Activated CD4-positive, alpha-beta T cell treated with anti-CD3 and anti-CD28 coated beads, Interleukin-2, amount 50 U/mL, for 16 hours (primary cell): ENCODE data around the gene HNMT.
A peak's percentile ranks its signal among the peaks of the same experiment; 100 is the strongest.
"Not testable (repeated sequence)": the region's sequence is repeated elsewhere in the genome, so short reads cannot be mapped to it uniquely, and the experiment has no call there.

Experiments used
- DNase-seq: peaks from one replicate; pipeline ENCODE4 v3.0.0-alpha.2; 2020

Gene HNMT

GRCh38 chr2:137947032-137947727, 17.1 kb upstream of the HNMT start:
- DNase-seq: no peak

DNA sequence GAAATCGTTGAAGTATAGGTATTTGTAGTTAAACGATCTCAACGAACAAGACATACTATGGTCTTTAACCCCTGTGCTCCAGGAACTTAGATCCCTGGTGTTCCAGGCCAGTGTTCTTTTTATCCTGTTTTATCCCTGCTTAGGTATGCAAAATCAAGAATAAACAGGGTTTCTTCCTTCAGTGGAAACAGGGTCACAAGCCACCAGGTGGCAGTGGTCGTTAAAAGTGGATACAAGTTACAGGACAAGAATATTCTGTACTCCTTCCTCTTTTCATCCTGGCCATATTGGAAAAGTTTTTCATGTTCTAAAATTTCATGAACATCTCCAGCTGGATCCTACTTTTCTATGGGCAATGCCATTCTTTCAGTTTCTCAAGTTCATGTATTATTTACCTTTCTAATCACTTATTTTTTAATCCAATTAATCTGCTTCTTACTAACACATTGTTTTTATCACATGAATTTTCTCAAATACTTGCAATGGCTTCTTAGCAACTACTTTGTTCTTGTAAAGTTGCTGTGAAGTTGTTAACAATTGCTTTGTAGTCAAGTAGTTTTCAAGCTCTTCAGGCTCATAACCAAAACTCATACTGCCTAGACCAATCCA, 16.4 kb upstream of the HNMT start:
- peak; percentile 7 for DNase-seq

- no peak for DNase-seq
Measured at GRCh38 chr2:137948894-137949293, 15.4 kb upstream of the HNMT start.

DNA sequence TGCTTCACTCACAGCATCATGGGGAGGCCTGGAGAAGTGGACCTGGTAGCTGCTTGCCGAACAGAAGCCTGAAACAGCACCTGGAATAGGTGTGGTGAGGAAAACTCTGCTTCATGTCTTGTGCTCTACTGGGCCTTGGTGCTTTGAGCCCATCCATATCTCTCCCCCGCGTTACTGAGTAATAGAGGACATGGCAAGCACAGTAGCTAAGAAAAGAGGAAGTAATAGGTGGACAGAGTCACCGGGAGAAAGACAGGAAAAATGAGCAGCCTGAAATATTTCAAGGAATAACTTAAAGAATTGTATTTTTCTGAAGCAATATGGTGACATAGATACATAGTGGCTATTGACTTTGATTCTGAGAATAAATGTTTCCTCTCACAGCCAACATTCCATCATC, 14.0 kb upstream of the HNMT start:
- DNase-seq: no peak

GRCh38 chr2:137951586-137951985, 12.7 kb upstream of the HNMT start:
- DNase-seq: no peak

- DNase-seq: no peak
Measured at GRCh38 chr2:137952586-137953129, 11.6 kb upstream of the HNMT start.

DNA sequence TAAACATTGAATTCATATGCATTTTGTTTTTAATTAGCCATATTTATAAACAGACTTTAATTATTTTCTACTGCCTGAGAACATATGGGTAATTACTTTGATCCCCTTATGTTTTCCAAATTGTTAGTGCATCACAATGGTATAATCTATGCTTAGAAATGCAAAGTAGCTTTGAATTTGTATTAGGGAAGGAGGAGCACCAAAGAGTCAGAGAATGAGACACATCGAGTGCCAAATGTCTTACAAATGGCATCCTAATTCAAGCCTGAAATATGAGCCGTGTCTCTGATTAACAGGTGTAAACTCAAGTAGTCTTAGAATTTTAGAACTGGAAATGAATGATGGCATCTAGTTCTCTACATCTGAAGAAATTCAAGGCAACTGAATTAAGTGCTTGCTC, 8.7 kb upstream of the HNMT start:
- DNase-seq: no peak

GRCh38 chr2:137957033-137957432, 7.2 kb upstream of the HNMT start:
- DNase-seq: no peak

- no peak for DNase-seq
Measured at GRCh38 chr2:137959166-137959565, 5.1 kb upstream of the HNMT start.

DNA sequence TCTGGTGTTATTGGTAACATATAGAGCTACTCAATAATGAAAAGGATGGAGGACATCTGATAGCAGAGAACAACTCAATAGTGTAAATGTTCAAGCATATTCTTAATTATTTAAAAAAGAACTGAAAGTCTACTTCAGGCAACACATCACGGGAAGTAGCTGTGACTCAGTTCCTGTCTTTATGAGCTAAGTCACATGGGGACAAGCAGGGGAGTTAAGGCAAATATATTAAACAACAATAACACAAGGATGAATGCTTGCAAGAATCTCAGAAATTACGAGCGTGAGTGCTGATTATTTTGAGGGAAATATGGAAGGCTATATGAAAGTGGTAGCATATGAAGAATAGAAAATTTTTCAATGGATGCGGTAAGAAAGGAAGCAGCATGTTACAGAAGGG, 4.0 kb upstream of the HNMT start:
- no peak for DNase-seq

DNA sequence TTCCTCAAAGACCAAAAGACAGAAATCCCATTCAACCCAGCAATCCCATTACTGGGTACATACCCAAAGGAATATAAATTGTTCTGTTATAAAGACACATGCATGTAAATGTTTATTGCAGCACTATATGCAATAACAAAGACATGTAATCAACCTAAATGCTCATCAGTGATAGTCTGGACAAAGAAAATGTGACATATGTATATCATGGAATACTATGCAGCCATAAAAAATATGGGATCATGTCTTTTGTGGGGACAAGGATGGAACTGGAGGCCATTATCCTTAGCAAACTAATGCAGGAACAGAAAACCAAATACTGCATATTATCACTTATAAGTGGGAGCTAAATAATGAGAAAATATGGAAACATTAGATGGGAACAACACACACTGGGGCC, 2.7 kb upstream of the HNMT start:
- no peak for DNase-seq

DNA sequence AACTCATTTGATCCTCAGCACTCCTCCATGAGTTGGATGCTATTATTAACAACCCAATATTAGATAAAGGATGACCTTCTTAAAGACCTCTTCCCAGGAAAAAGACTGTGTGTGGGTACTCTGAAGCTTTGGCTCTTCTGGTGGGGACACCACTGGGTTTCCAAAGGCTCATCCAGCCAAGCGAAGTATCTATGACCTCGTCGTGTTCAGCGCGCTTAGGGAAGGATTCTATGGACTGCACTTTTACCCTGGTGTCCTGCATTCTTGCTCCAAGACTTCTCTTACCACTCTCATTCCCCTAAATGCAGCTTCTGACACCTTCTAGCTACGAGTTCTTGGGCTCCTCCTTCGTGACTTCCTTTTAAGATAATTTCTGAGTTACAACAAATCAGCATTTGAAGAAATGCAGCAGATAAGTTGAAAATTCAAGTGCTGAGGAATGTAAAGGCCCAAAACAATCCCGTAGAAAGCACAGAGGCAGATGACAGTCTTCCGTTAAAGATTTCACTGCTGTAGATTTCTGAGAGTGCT, 673 bp upstream of the HNMT start:
- DNase-seq: no peak

DNA sequence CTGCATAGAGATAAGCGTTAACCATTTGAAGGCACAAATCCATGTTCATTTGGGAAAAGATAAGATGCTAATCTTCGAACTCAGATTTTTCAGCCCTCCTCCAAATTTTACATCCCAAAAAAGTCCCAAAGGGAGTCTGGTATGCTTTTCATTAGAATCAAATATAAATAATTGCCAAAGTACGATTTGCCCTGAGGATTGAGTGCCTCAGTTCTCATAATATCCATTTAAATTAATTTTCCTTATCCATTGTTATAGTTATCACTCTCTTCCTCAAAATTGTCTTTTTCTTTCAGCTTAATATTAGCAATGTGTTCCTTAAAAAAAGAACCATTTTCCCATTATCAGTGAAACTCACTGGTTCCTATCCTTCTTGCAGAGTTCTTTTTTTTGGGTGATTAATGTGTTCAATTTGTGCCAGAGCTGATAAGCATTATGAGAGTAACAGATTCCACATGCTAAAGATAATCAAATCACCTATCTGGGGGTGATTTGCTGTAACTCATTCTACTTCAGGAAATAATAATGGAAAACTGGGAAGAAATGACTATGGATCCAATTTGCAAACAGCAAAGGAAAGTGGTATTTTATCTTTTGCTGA, 686 bp downstream of the HNMT start:
- no peak for DNase-seq

DNA sequence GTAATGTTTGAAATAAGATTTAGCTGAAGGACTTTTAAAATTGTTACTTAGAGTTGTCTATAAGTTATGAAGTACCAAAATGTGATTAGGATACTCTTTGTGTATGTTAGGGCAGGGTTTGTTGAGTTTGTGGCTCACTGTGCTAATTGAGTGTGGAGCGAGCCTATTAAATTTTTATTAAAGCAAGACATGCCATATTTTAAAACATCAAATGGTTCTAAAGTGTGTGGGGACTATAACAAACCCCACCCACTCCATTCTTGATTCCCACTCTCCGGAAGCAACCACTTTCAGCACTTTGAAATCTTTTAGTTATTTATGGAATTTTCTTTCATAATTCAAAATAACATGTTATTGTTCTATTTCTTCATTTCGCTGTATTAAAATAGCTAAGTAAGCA, 1.8 kb downstream of the HNMT start:
- no peak for DNase-seq

GRCh38 chr2:137967042-137967441, 2.8 kb downstream of the HNMT start:
- DNase-seq: no peak

GRCh38 chr2:137968477-137969417, 4.5 kb downstream of the HNMT start:
- DNase-seq: no peak

- no peak for DNase-seq
Measured at GRCh38 chr2:137969418-137969765, 5.1 kb downstream of the HNMT start.

- no peak for DNase-seq
Measured at GRCh38 chr2:137969876-137970275, 5.6 kb downstream of the HNMT start.

GRCh38 chr2:137971259-137971658, 7.0 kb downstream of the HNMT start:
- DNase-seq: not testable (repeated sequence)

GRCh38 chr2:137973280-137973679, 9.0 kb downstream of the HNMT start:
- no peak for DNase-seq

DNA sequence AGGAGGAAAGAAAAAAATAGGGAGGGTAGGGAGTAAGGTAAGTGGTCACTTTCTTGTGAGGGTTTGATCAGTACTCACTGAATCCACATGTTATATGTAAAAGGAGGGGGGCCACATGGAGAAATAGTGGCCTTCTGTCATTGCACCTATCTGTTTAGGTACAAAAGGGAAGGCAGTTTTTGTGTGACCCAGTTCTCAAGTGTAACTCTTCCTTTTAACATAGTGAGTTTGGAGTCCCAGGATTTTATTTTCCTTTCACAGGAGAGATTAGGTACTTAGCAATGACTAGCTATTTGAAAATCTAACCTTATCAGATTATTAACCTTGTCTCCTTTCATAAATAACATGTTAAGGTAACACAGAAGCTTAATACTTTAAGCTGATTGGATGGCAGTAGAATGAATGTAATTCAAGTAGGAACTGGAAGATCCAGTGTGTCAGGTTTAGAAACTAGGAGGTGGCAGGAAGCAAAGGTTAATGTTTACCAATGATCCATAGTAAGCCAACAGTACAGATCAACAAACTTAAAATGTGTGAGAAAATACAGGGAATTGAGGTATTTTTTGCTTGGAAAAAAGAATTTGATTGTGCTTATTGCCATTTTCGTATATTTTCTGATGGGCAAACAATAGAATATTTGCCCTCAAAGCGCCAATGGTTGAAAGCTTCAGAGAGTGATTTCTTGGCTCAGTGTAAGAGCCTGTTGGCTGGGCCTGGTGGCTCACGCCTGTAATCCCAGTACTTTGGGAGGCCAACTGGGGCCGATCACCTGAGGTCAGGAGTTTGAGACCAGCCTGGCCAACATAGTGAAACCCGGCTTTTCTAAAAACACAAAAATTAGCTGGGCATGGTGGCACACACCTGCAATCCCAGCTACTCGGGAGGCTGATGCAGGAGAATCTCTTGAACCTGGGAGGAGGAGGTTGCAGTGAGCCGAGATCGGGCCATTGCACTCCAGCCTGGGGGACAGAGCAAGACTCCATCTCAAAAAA, 11.3 kb downstream of the HNMT start:
- no peak for DNase-seq

DNA sequence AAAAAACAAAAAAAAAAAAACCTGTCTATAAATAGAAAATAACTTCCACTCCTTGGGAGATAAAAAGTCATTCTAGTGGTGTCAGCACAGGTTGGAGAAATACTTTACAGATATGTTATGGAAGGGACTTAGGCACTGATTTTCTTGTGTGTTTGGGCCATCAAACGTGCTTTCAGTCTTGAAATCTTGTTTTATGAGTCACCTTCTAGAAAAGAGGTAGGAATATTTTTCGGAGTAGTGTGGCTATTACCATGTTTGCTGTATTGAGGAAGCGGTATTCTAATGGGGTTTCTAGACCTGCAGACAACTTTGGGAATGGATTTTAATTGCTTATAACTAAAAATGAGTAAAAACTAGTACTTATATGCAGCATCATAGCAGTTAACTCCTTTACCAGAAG, 12.0 kb downstream of the HNMT start:
- DNase-seq: no peak
